ENCODE measurements around the gene RAB29.

- no peak for TF ChIP-seq RAD21 (conservative IDR thresholded peaks at IDR 0.05)
- no peak for TF ChIP-seq CTCF (IDR thresholded peaks at IDR 0.05; ENCODE audit: poor library complexity, severe bottlenecking)
Observed at GRCh38 chr1:205733438-205734175, 41.7 kb downstream of the RAB29 start.

Data from neural cell (in vitro differentiated cells).